Measurements from ENCODE around the gene MGRN1.

Gene MGRN1

GRCh38 chr16:4701791-4702465 is 77.3 kb downstream of the MGRN1 start:
- 93% methylated on average over 17 of the region's 17 CpGs for WGBS
- no peak overlapping the region for H3K4me3 ChIP-seq (ENCODE audit: insufficient read depth in 1 of 2, low read depth in 1 of 2, low read length in 2 of 2)
- no peak overlapping the region for H3K18ac ChIP-seq (ENCODE audit: low read depth in 1 of 2, low read length in 2 of 2)
- peaks cover 13% of the 10 kb centered on the region for H3K4me1 ChIP-seq (ENCODE audit: control insufficient read depth, insufficient read depth, low read depth, low read length)
- H3K9ac ChIP-seq (ENCODE audit: low read length): no peak overlapping the region
- H3K23ac ChIP-seq (ENCODE audit: low read length in 2 of 2): no peak overlapping the region
- no peak overlapping the region for H2BK120ac ChIP-seq (ENCODE audit: low read depth, low read length)
- H3K9me3 ChIP-seq (ENCODE audit: control insufficient read depth, low read length): no peaks in the 10 kb centered on the region
- H2AFZ ChIP-seq (ENCODE audit: low read depth, low read length): no peak overlapping the region
- no peak overlapping the region for H2BK15ac ChIP-seq (ENCODE audit: low read depth, poor library complexity, severe bottlenecking)
- no peak overlapping the region for H3K4ac ChIP-seq (ENCODE audit: low read depth in 1 of 2, low read length in 2 of 2)
- H3K36me3 ChIP-seq (ENCODE audit: control insufficient read depth in 1 of 2, insufficient read depth in 2 of 2, low read depth in 1 of 2, low read length in 2 of 2): peaks cover 80 to 82% of the 10 kb centered on the region in 2 experiments
- no peak overlapping the region for H2AK5ac ChIP-seq (ENCODE audit: low read length, severe bottlenecking)
- no peak overlapping the region for H2BK12ac ChIP-seq (ENCODE audit: low read length in 2 of 2)
- H3K14ac ChIP-seq (ENCODE audit: low read length in 2 of 2): no peak overlapping the region
- DNase-seq: no peak
- no peak overlapping the region for H3K4me2 ChIP-seq (ENCODE audit: low read length, poor library complexity, severe bottlenecking)
- no peak overlapping the region for H4K91ac ChIP-seq (ENCODE audit: low read length)
- peaks cover 22% of the 10 kb centered on the region for H3K79me1 ChIP-seq (replicated peaks; ENCODE audit: low read length, poor library complexity, severe bottlenecking)
- H2BK5ac ChIP-seq (ENCODE audit: low read depth, low read length, poor library complexity, severe bottlenecking): no peak overlapping the region
- H4K8ac ChIP-seq (ENCODE audit: low read length): no peak overlapping the region
- H3K27me3 ChIP-seq (ENCODE audit: control insufficient read depth in 1 of 2, insufficient read depth in 1 of 2, low read length in 2 of 2): no peaks in the 10 kb centered on the region
- H3K27ac ChIP-seq (ENCODE audit: low read length, poor library complexity, severe bottlenecking): peak overlapping the region; percentile 34

DNA sequence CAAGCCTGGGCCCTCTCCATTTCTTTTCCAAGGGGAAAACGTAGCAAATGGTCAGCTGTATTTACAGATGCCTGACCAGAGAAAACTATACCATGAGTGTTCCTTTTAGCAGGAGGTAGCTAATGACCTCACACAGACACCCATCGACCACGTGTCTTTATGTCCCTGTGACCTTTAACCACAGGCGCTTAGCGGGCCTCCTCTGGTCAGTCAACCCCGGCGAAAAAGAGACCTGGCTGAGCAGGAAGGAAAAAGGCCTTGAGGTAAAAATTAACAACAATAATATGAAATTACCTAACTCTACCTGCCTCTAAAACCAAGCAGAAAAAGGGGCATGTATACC is 77.8 kb downstream of the MGRN1 start:
- no peaks in the 10 kb centered on the region for H3K27me3 ChIP-seq (ENCODE audit: control insufficient read depth in 1 of 2, insufficient read depth in 1 of 2, low read length in 2 of 2)

DNA sequence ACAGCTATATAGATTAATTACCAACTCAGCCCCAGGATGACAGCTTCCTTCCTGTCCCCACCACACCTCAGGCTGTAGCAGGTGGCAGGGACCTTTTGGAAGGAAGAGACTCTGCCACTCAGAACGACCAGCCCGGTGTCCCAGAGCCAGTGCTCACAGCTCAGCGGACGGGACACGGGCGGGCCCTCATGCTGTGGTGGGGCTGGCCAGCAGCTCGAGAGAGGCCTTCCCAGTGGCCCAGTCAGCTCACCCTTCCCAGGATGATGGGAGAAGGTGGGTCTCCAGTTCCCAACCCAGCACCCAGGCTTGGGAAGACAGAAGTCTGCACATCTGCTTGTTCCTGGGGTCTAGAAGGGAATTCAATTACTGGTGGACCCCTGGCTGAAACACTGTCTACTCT is 79.3 kb downstream of the MGRN1 start:
- H3K4me2 ChIP-seq (ENCODE audit: low read length, poor library complexity, severe bottlenecking): no peak overlapping the region
- no peak overlapping the region for H4K8ac ChIP-seq (ENCODE audit: low read length)

More for the DNA sequence above, 77.8 kb downstream of the MGRN1 start:
- H3K4me2 ChIP-seq (ENCODE audit: low read length, poor library complexity, severe bottlenecking): no peak overlapping the region
- H2BK15ac ChIP-seq (ENCODE audit: low read depth, poor library complexity, severe bottlenecking): no peak overlapping the region
- no peak overlapping the region for H2BK120ac ChIP-seq (ENCODE audit: low read depth, low read length)
- H2BK12ac ChIP-seq (ENCODE audit: low read length in 2 of 2): no peak overlapping the region
- peak overlapping the region; percentile 34 for H3K27ac ChIP-seq (ENCODE audit: low read length, poor library complexity, severe bottlenecking)
- no peak overlapping the region for H2AK5ac ChIP-seq (ENCODE audit: low read length, severe bottlenecking)
- H3K79me1 ChIP-seq (replicated peaks; ENCODE audit: low read length, poor library complexity, severe bottlenecking): peaks cover 21% of the 10 kb centered on the region
- H3K23ac ChIP-seq (ENCODE audit: low read length in 2 of 2): no peak overlapping the region
- no peak overlapping the region for H2AFZ ChIP-seq (ENCODE audit: low read depth, low read length)
- no peak overlapping the region for H4K91ac ChIP-seq (ENCODE audit: low read length)
- DNase-seq: no peak
- H3K4me3 ChIP-seq (ENCODE audit: insufficient read depth in 1 of 2, low read depth in 1 of 2, low read length in 2 of 2): no peak overlapping the region
- 74% methylated on average over 7 of the region's 7 CpGs for WGBS
- no peak overlapping the region for H3K4ac ChIP-seq (ENCODE audit: low read depth in 1 of 2, low read length in 2 of 2)
- H3K4me1 ChIP-seq (ENCODE audit: control insufficient read depth, insufficient read depth, low read depth, low read length): peaks cover 13% of the 10 kb centered on the region
- no peak overlapping the region for H2BK5ac ChIP-seq (ENCODE audit: low read depth, low read length, poor library complexity, severe bottlenecking)
- H3K9me3 ChIP-seq (ENCODE audit: control insufficient read depth, low read length): no peaks in the 10 kb centered on the region
- H3K36me3 ChIP-seq (ENCODE audit: control insufficient read depth in 1 of 2, insufficient read depth in 2 of 2, low read depth in 1 of 2, low read length in 2 of 2): peaks cover 79 to 80% of the 10 kb centered on the region in 2 experiments
- no peak overlapping the region for H3K18ac ChIP-seq (ENCODE audit: low read depth in 1 of 2, low read length in 2 of 2)
- no peak overlapping the region for H4K8ac ChIP-seq (ENCODE audit: low read length)
- H3K14ac ChIP-seq (ENCODE audit: low read length in 2 of 2): no peak overlapping the region
- H3K9ac ChIP-seq (ENCODE audit: low read length): no peak overlapping the region

DNA sequence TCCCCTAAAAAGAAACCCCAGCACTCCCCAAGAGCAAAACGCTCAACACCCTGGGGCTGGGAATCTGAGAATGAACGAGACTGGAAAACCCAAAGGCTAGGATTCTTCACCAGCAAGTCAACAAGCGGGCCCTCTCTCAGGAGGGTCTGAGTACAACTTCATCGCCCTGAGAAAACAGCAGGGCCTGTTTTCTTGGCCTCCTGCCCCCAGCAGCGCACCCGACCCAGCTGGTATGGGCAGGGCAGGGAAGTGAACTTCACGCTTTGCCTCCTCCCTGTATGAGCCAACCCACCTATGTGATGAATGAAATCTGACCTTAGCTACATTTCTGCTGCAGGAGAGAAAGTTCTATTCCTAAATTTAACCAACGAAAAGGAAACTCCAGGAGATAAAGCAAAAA is 79.9 kb downstream of the MGRN1 start:
- Histone ChIP-seq H2AFZ (ENCODE audit: low read depth, low read length) (no peak overlapping the region), H3K4ac (ENCODE audit: low read depth in 1 of 2, low read length in 2 of 2) (no peak overlapping the region), H2BK12ac (ENCODE audit: low read length in 2 of 2) (no peak overlapping the region), H3K9me3 (ENCODE audit: control insufficient read depth, low read length) (no peaks in the 10 kb centered on the region), H3K4me1 (ENCODE audit: control insufficient read depth, insufficient read depth, low read depth, low read length) (peaks cover 13% of the 10 kb centered on the region), H2BK5ac (ENCODE audit: low read depth, low read length, poor library complexity, severe bottlenecking) (no peak overlapping the region), H3K79me1 (replicated peaks; ENCODE audit: low read length, poor library complexity, severe bottlenecking) (peaks cover 18% of the 10 kb centered on the region), H4K8ac (ENCODE audit: low read length) (no peak overlapping the region), H3K27me3 (ENCODE audit: control insufficient read depth in 1 of 2, insufficient read depth in 1 of 2, low read length in 2 of 2) (no peaks in the 10 kb centered on the region), H3K27ac (ENCODE audit: low read length, poor library complexity, severe bottlenecking) (no peak overlapping the region), H2AK5ac (ENCODE audit: low read length, severe bottlenecking) (no peak overlapping the region), H3K14ac (ENCODE audit: low read length in 2 of 2) (no peak overlapping the region), H4K91ac (ENCODE audit: low read length) (no peak overlapping the region), H2BK120ac (ENCODE audit: low read depth, low read length) (no peak overlapping the region), H3K4me2 (ENCODE audit: low read length, poor library complexity, severe bottlenecking) (no peak overlapping the region), H3K23ac (ENCODE audit: low read length in 2 of 2) (no peak overlapping the region), H2BK15ac (ENCODE audit: low read depth, poor library complexity, severe bottlenecking) (no peak overlapping the region), H3K18ac (ENCODE audit: low read depth in 1 of 2, low read length in 2 of 2) (no peak overlapping the region), H3K36me3 (ENCODE audit: control insufficient read depth in 1 of 2, insufficient read depth in 2 of 2, low read depth in 1 of 2, low read length in 2 of 2) (peaks cover 59 to 67% of the 10 kb centered on the region in 2 experiments), H3K4me3 (ENCODE audit: insufficient read depth in 1 of 2, low read depth in 1 of 2, low read length in 2 of 2) (no peak overlapping the region), H3K9ac (ENCODE audit: low read length) (no peak overlapping the region)
- WGBS: 90% methylated on average over 8 of the region's 8 CpGs
- no peak for DNase-seq

More for the DNA sequence above, 79.3 kb downstream of the MGRN1 start:
- H3K4me3 ChIP-seq (ENCODE audit: insufficient read depth in 1 of 2, low read depth in 1 of 2, low read length in 2 of 2): no peak overlapping the region
- peaks cover 65 to 72% of the 10 kb centered on the region in 2 experiments for H3K36me3 ChIP-seq (ENCODE audit: control insufficient read depth in 1 of 2, insufficient read depth in 2 of 2, low read depth in 1 of 2, low read length in 2 of 2)
- H4K91ac ChIP-seq (ENCODE audit: low read length): no peak overlapping the region
- H2BK5ac ChIP-seq (ENCODE audit: low read depth, low read length, poor library complexity, severe bottlenecking): no peak overlapping the region
- no peak overlapping the region for H3K27ac ChIP-seq (ENCODE audit: low read length, poor library complexity, severe bottlenecking)
- H3K14ac ChIP-seq (ENCODE audit: low read length in 2 of 2): no peak overlapping the region
- no peak overlapping the region for H2AFZ ChIP-seq (ENCODE audit: low read depth, low read length)
- no peak overlapping the region for H2BK120ac ChIP-seq (ENCODE audit: low read depth, low read length)
- peaks cover 13% of the 10 kb centered on the region for H3K4me1 ChIP-seq (ENCODE audit: control insufficient read depth, insufficient read depth, low read depth, low read length)
- H3K9me3 ChIP-seq (ENCODE audit: control insufficient read depth, low read length): no peaks in the 10 kb centered on the region
- H3K4ac ChIP-seq (ENCODE audit: low read depth in 1 of 2, low read length in 2 of 2): no peak overlapping the region
- H3K18ac ChIP-seq (ENCODE audit: low read depth in 1 of 2, low read length in 2 of 2): no peak overlapping the region
- H2BK15ac ChIP-seq (ENCODE audit: low read depth, poor library complexity, severe bottlenecking): no peak overlapping the region
- no peak overlapping the region for H2BK12ac ChIP-seq (ENCODE audit: low read length in 2 of 2)
- H3K27me3 ChIP-seq (ENCODE audit: control insufficient read depth in 1 of 2, insufficient read depth in 1 of 2, low read length in 2 of 2): no peaks in the 10 kb centered on the region
- 91% methylated on average over 7 of the region's 7 CpGs for WGBS
- no peak overlapping the region for H2AK5ac ChIP-seq (ENCODE audit: low read length, severe bottlenecking)
- H3K23ac ChIP-seq (ENCODE audit: low read length in 2 of 2): no peak overlapping the region
- H3K9ac ChIP-seq (ENCODE audit: low read length): no peak overlapping the region
- no peak for DNase-seq
- peaks cover 18% of the 10 kb centered on the region for H3K79me1 ChIP-seq (replicated peaks; ENCODE audit: low read length, poor library complexity, severe bottlenecking)

Data from mesenchymal stem cell (in vitro differentiated cells and primary cell).